ENCODE data around the gene TLL2. TPM values are rescaled to one million over a fixed set of nuclear protein-coding genes. Genes with fewer than 3 reads are reported as not detected.

TLL2 gene
- total RNA-seq, 1 donor from 2014 or later: 0.25 TPM

DNA sequence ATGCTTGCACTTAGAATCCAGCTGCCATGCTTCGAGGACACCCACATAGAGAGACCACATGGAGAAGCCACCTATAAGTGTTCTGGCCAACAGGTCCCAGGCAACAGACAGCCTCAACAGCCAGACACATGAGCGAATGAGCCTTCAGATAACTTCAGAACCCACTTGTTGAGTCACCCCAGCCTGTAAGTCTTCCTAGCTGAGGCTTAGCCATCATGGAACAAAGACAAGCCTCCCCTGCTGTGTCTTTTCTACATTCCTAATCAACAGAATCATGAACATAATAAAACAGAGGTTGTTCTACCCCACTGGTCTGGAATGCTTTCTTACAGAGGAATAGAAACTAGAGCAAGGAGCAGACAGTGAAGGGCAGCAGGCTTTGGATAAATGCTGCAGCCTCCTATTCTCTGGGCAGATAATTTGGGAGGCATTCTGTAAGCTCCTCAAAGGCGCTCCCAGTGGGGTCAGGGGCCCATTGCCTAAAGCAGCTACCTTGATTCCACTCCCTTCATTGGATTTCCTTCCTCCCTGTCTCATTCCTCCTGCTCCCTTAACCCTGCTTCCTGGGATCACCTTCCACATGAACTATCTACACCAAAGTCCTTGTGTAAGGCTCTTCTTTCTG, 4.6 kb downstream of the TLL2 start:
- TF ChIP-seq, protein P1, sequence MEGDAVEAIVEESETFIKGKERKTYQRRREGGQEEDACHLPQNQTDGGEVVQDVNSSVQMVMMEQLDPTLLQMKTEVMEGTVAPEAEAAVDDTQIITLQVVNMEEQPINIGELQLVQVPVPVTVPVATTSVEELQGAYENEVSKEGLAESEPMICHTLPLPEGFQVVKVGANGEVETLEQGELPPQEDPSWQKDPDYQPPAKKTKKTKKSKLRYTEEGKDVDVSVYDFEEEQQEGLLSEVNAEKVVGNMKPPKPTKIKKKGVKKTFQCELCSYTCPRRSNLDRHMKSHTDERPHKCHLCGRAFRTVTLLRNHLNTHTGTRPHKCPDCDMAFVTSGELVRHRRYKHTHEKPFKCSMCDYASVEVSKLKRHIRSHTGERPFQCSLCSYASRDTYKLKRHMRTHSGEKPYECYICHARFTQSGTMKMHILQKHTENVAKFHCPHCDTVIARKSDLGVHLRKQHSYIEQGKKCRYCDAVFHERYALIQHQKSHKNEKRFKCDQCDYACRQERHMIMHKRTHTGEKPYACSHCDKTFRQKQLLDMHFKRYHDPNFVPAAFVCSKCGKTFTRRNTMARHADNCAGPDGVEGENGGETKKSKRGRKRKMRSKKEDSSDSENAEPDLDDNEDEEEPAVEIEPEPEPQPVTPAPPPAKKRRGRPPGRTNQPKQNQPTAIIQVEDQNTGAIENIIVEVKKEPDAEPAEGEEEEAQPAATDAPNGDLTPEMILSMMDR (IDR thresholded peaks at IDR 0.05): no peak
- TF ChIP-seq POLR2A (IDR thresholded peaks at IDR 0.05): no peak
- no peak overlapping the region for H3K4me3 ChIP-seq
- peaks cover 20% of the 10 kb centered on the region for H3K4me1 ChIP-seq
- no peaks in the 10 kb centered on the region for H3K36me3 ChIP-seq
- H3K27me3 ChIP-seq: no peaks in the 10 kb centered on the region
- no peaks in the 10 kb centered on the region for H3K9me3 ChIP-seq
- no peak for DNase-seq (ENCODE audit: extremely low spot score in 2 of 2)
- intact Hi-C loops (cut with DNase I): no loop called here
- H3K27ac ChIP-seq: no peak overlapping the region

GRCh38 chr10:96507044-96507443, 6.7 kb downstream of the TLL2 start:
- intact Hi-C loops (cut with DNase I): no loop called here
- no peak overlapping the region for H3K27ac ChIP-seq

DNA sequence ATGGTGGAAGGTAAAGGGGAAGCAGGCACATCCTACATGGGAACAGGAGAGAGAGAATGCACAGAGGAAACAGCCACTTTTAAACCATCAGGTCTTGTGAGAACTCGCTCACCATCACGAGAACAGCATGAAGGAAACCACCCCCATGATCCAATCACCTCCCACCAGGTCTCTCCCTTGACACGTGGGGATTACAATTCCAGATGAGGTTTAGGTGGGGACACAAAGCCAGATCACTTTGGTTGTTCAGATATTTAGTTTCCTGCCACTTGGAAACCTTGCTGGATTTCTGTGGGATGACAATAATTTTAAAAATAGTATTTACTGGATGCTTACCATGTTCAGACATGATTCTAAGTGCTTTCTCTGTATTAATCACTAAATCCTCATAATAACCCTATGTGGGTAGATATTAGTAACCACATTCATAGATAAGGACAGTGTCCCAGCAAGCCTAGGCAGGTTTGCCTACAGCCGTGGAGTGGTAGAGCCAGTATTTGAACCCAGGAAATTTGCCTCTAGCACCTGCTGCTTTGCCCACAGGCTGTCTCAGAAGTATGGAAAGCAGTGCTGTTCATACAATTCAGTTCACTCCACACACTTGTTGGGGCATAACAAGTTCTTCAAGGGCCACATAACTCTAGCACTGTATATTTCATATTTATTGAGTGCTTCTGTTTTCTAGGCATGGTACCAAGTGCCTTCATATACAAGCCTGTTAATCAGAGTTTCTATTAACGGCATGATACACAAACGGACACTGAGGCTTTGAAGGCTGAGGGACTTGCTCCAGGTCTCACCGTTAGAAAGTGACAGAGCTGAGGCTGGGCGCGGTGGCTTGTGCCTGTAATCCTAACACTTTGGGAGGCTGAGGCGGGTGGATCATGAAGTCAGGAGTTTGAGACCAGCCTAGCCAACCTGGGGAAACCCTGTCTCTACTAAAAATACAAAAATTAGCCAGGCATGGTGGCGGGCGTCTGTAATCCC, 8.3 kb downstream of the TLL2 start:
- Histone ChIP-seq H3K36me3 (no peaks in the 10 kb centered on the region), H3K4me1 (no peaks in the 10 kb centered on the region), H3K4me3 (no peak overlapping the region), H3K27me3 (no peaks in the 10 kb centered on the region), H3K27ac (no peak overlapping the region), H3K9me3 (no peaks in the 10 kb centered on the region)
- intact Hi-C loops (cut with DNase I): no loop called here
- no peak for DNase-seq (ENCODE audit: extremely low spot score in 2 of 2)
- TF ChIP-seq POLR2A (IDR thresholded peaks at IDR 0.05) (no peak), POLR2AphosphoS5 (IDR thresholded peaks at IDR 0.05; ENCODE audit: insufficient read depth in 1 of 2, low read depth in 1 of 2) (no peak)
- TF ChIP-seq, protein P1 (IDR thresholded peaks at IDR 0.05): no peak

More at GRCh38 chr10:96507044-96507443, 6.7 kb downstream of the TLL2 start:
- no peak for DNase-seq (ENCODE audit: extremely low spot score in 2 of 2)
- Histone ChIP-seq H3K4me1 (peaks cover under 1% of the 10 kb centered on the region), H3K36me3 (no peaks in the 10 kb centered on the region), H3K9me3 (no peaks in the 10 kb centered on the region), H3K27me3 (no peaks in the 10 kb centered on the region), H3K4me3 (no peak overlapping the region)
- TF ChIP-seq, protein P1 (IDR thresholded peaks at IDR 0.05): no peak
- no peak for TF ChIP-seq POLR2AphosphoS5 (IDR thresholded peaks at IDR 0.05; ENCODE audit: insufficient read depth in 1 of 2, low read depth in 1 of 2)
- no peak for TF ChIP-seq POLR2A (IDR thresholded peaks at IDR 0.05)

- Histone ChIP-seq H3K27ac (no peak overlapping the region), H3K4me3 (no peak overlapping the region), H3K9me3 (no peaks in the 10 kb centered on the region), H3K36me3 (no peaks in the 10 kb centered on the region), H3K27me3 (no peaks in the 10 kb centered on the region), H3K4me1 (no peaks in the 10 kb centered on the region)
- TF ChIP-seq, protein P1 (IDR thresholded peaks at IDR 0.05): no peak
- TF ChIP-seq POLR2AphosphoS5 (IDR thresholded peaks at IDR 0.05; ENCODE audit: insufficient read depth in 1 of 2, low read depth in 1 of 2) (no peak), POLR2A (IDR thresholded peaks at IDR 0.05) (no peak)
- intact Hi-C loops (cut with DNase I): no loop called here
- DNase-seq (ENCODE audit: extremely low spot score in 2 of 2): no peak
Measured at GRCh38 chr10:96502561-96503282, 11.0 kb downstream of the TLL2 start.
